ENCODE measurements around the gene CTNNA2.

Gene CTNNA2

DNA sequence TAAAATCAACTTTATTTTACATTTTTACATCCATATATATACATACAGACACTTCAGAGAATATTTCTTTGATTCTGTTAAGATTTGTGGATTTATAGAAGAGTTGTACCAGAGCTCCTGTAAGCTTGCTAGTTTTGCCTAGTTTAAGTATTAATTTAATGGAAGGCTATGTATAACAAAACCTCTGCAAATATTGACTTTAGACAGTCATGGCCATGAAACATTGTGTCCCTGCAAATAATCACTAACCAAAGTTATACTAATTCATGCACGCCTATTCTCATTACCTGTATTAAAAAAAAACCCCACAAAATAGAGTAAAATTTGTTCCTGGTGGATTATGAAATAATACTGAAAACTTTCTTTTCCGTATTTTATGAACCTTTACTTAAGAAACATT lies 379.3 kb downstream of the CTNNA2 start:
- Histone ChIP-seq H3K9ac (ENCODE audit: low read depth, low read length, poor library complexity) (no peak overlapping the region), H2BK5ac (ENCODE audit: low read length) (no peak overlapping the region), H3K4ac (ENCODE audit: low read length) (no peak overlapping the region), H3K27me3 (ENCODE audit: control insufficient read depth in 3 of 3, insufficient read depth in 3 of 3, low read depth in 1 of 3, low read length in 3 of 3) (no peaks in the 10 kb centered on the region), H3K27ac (replicated peaks; ENCODE audit: low read length) (no peak overlapping the region), H4K91ac (ENCODE audit: low read depth, low read length, poor library complexity) (no peak overlapping the region), H3K23ac (ENCODE audit: low read depth, low read length, poor library complexity) (no peak overlapping the region), H2BK120ac (ENCODE audit: low read depth, low read length) (no peak overlapping the region), H3K9me3 (replicated peaks in 1 of 2; ENCODE audit: control insufficient read depth in 2 of 2, insufficient read depth in 1 of 2, low read depth in 1 of 2, low read length in 2 of 2) (no peaks in the 10 kb centered on the region), H2BK12ac (ENCODE audit: low read length) (no peak overlapping the region), H2AK5ac (ENCODE audit: low read depth, low read length) (no peak overlapping the region), H3K18ac (ENCODE audit: low read length) (no peak overlapping the region), H3K4me2 (ENCODE audit: insufficient read depth, low read length, poor library complexity, severe bottlenecking) (no peak overlapping the region), H4K8ac (ENCODE audit: low read depth, low read length) (no peak overlapping the region), H3K4me3 (ENCODE audit: low read length in 2 of 2) (no peak overlapping the region), H3K36me3 (replicated peaks in 1 of 2; ENCODE audit: control insufficient read depth in 2 of 2, insufficient read depth in 2 of 2, low read length in 2 of 2) (no peaks in the 10 kb centered on the region), H3K79me1 (ENCODE audit: low read depth, low read length) (no peaks in the 10 kb centered on the region), H3K14ac (ENCODE audit: low read length) (no peak overlapping the region), H2AFZ (ENCODE audit: low read length) (no peak overlapping the region), H2BK15ac (ENCODE audit: low read length) (no peak overlapping the region), H3K4me1 (ENCODE audit: control insufficient read depth in 2 of 2, insufficient read depth in 1 of 2, low read depth in 1 of 2, low read length in 2 of 2) (peaks cover 0 to 1% of the 10 kb centered on the region in 2 donors)
- WGBS, 2 donors (ENCODE audit: extremely low coverage in 2 of 2, insufficient read length in 2 of 2, insufficient replicate concordance in 1 of 2), result no CpG with 5 or more reads among the region's 2 CpGs
- no peak for DNase-seq (ENCODE audit: low spot score)

GRCh38 chr2:79899196-79899595 lies 386.3 kb downstream of the CTNNA2 start:
- no peak overlapping the region for H2BK12ac ChIP-seq (ENCODE audit: low read length)
- H3K4me2 ChIP-seq (ENCODE audit: insufficient read depth, low read length, poor library complexity, severe bottlenecking), result no peak overlapping the region
- no peaks in the 10 kb centered on the region for H3K4me1 ChIP-seq (ENCODE audit: control insufficient read depth in 2 of 2, insufficient read depth in 1 of 2, low read depth in 1 of 2, low read length in 2 of 2)
- DNase-seq (ENCODE audit: low spot score), result no peak
- no peak overlapping the region for H4K8ac ChIP-seq (ENCODE audit: low read depth, low read length)
- H3K9ac ChIP-seq (ENCODE audit: low read depth, low read length, poor library complexity), result no peak overlapping the region
- H3K4ac ChIP-seq (ENCODE audit: low read length), result no peak overlapping the region
- no peak overlapping the region for H3K18ac ChIP-seq (ENCODE audit: low read length)
- no peak overlapping the region for H2BK120ac ChIP-seq (ENCODE audit: low read depth, low read length)
- no peaks in the 10 kb centered on the region for H3K79me1 ChIP-seq (ENCODE audit: low read depth, low read length)
- no peak overlapping the region for H2AK5ac ChIP-seq (ENCODE audit: low read depth, low read length)
- H3K9me3 ChIP-seq (replicated peaks in 1 of 2; ENCODE audit: control insufficient read depth in 2 of 2, insufficient read depth in 1 of 2, low read depth in 1 of 2, low read length in 2 of 2), result no peaks in the 10 kb centered on the region
- no peaks in the 10 kb centered on the region for H3K36me3 ChIP-seq (replicated peaks in 1 of 2; ENCODE audit: control insufficient read depth in 2 of 2, insufficient read depth in 2 of 2, low read length in 2 of 2)
- H3K4me3 ChIP-seq (ENCODE audit: low read length in 2 of 2), result no peak overlapping the region
- no CpG with 5 or more reads among the region's 4 CpGs for WGBS, 2 donors (ENCODE audit: extremely low coverage in 2 of 2, insufficient read length in 2 of 2, insufficient replicate concordance in 1 of 2)
- no peak overlapping the region for H3K14ac ChIP-seq (ENCODE audit: low read length)
- no peak overlapping the region for H2BK15ac ChIP-seq (ENCODE audit: low read length)
- no peak overlapping the region for H2AFZ ChIP-seq (ENCODE audit: low read length)
- H3K27me3 ChIP-seq (ENCODE audit: control insufficient read depth in 3 of 3, insufficient read depth in 3 of 3, low read depth in 1 of 3, low read length in 3 of 3), result no peaks in the 10 kb centered on the region
- H3K23ac ChIP-seq (ENCODE audit: low read depth, low read length, poor library complexity), result no peak overlapping the region
- no peak overlapping the region for H4K91ac ChIP-seq (ENCODE audit: low read depth, low read length, poor library complexity)
- H3K27ac ChIP-seq (replicated peaks; ENCODE audit: low read length), result no peak overlapping the region
- H2BK5ac ChIP-seq (ENCODE audit: low read length), result no peak overlapping the region

- Histone ChIP-seq H2AFZ (ENCODE audit: low read length) (no peak overlapping the region), H3K9me3 (replicated peaks in 1 of 2; ENCODE audit: control insufficient read depth in 2 of 2, insufficient read depth in 1 of 2, low read depth in 1 of 2, low read length in 2 of 2) (no peaks in the 10 kb centered on the region), H4K8ac (ENCODE audit: low read depth, low read length) (no peak overlapping the region), H3K9ac (ENCODE audit: low read depth, low read length, poor library complexity) (no peak overlapping the region), H2BK120ac (ENCODE audit: low read depth, low read length) (no peak overlapping the region), H2BK5ac (ENCODE audit: low read length) (no peak overlapping the region), H3K4me3 (ENCODE audit: low read length in 2 of 2) (no peak overlapping the region), H2AK5ac (ENCODE audit: low read depth, low read length) (no peak overlapping the region), H2BK12ac (ENCODE audit: low read length) (no peak overlapping the region), H3K27ac (replicated peaks; ENCODE audit: low read length) (no peak overlapping the region), H3K4me1 (ENCODE audit: control insufficient read depth in 2 of 2, insufficient read depth in 1 of 2, low read depth in 1 of 2, low read length in 2 of 2) (no peaks in the 10 kb centered on the region), H3K4ac (ENCODE audit: low read length) (no peak overlapping the region), H3K27me3 (ENCODE audit: control insufficient read depth in 3 of 3, insufficient read depth in 3 of 3, low read depth in 1 of 3, low read length in 3 of 3) (no peaks in the 10 kb centered on the region), H3K14ac (ENCODE audit: low read length) (no peak overlapping the region), H3K79me1 (ENCODE audit: low read depth, low read length) (no peaks in the 10 kb centered on the region), H4K91ac (ENCODE audit: low read depth, low read length, poor library complexity) (no peak overlapping the region), H3K23ac (ENCODE audit: low read depth, low read length, poor library complexity) (no peak overlapping the region), H3K18ac (ENCODE audit: low read length) (no peak overlapping the region), H2BK15ac (ENCODE audit: low read length) (no peak overlapping the region), H3K36me3 (replicated peaks in 1 of 2; ENCODE audit: control insufficient read depth in 2 of 2, insufficient read depth in 2 of 2, low read length in 2 of 2) (no peaks in the 10 kb centered on the region), H3K4me2 (ENCODE audit: insufficient read depth, low read length, poor library complexity, severe bottlenecking) (no peak overlapping the region)
- DNase-seq (ENCODE audit: low spot score), result no peak
Measured at GRCh38 chr2:79901161-79901560, 388.3 kb downstream of the CTNNA2 start.

DNA sequence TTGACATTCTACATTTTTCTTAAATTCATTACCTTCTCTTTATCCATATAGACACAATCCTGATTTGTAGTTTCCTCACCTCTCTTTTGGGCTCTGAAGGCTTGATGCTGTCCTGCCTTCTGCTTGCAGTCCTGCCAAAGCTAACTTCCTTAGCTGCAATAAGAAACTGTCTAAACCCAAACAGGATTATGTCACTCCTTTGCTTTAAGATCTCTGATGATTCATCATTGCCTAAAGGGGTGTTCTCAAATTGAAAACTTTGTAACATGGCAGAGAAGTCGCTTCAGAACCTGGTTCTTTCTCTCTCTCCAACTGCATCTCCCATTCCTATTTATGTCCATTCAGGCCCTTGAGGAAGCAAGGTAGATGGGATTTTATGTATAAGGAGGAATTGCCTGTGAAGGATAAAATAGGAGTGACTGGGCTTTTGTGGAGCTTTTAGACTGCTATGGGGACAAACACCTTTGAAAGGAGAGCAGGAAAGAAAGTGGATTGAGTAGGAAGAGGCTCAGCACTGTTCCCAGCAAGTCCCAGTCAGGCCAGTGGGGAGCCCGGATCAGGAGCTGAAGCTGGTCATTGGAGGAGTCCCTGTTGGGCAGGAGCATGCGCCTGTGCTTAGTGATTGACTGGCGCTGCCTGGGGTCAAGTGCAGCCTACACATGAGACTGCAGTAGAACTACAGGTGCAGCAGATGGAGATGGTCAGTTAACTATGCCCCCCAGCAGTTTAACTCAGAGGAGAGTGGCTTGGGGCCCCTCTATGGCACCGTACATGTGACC lies 390.6 kb downstream of the CTNNA2 start:
- Histone ChIP-seq H2BK12ac (ENCODE audit: low read length) (no peak overlapping the region), H3K9me3 (replicated peaks in 1 of 2; ENCODE audit: control insufficient read depth in 2 of 2, insufficient read depth in 1 of 2, low read depth in 1 of 2, low read length in 2 of 2) (no peaks in the 10 kb centered on the region), H2AFZ (ENCODE audit: low read length) (no peak overlapping the region), H3K9ac (ENCODE audit: low read depth, low read length, poor library complexity) (peak overlapping the region; percentile 25), H3K4me2 (ENCODE audit: insufficient read depth, low read length, poor library complexity, severe bottlenecking) (no peak overlapping the region), H4K8ac (ENCODE audit: low read depth, low read length) (no peak overlapping the region), H2BK120ac (ENCODE audit: low read depth, low read length) (no peak overlapping the region), H2BK15ac (ENCODE audit: low read length) (no peak overlapping the region), H3K79me1 (ENCODE audit: low read depth, low read length) (no peaks in the 10 kb centered on the region), H3K4ac (ENCODE audit: low read length) (no peak overlapping the region), H3K36me3 (replicated peaks in 1 of 2; ENCODE audit: control insufficient read depth in 2 of 2, insufficient read depth in 2 of 2, low read length in 2 of 2) (no peaks in the 10 kb centered on the region), H4K91ac (ENCODE audit: low read depth, low read length, poor library complexity) (no peak overlapping the region), H3K23ac (ENCODE audit: low read depth, low read length, poor library complexity) (no peak overlapping the region), H3K4me3 (ENCODE audit: low read length in 2 of 2) (no peak overlapping the region), H2AK5ac (ENCODE audit: low read depth, low read length) (no peak overlapping the region), H3K14ac (ENCODE audit: low read length) (no peak overlapping the region), H3K4me1 (ENCODE audit: control insufficient read depth in 2 of 2, insufficient read depth in 1 of 2, low read depth in 1 of 2, low read length in 2 of 2) (no peaks in the 10 kb centered on the region), H2BK5ac (ENCODE audit: low read length) (no peak overlapping the region), H3K27me3 (ENCODE audit: control insufficient read depth in 3 of 3, insufficient read depth in 3 of 3, low read depth in 1 of 3, low read length in 3 of 3) (no peaks in the 10 kb centered on the region), H3K27ac (replicated peaks; ENCODE audit: low read length) (no peak overlapping the region), H3K18ac (ENCODE audit: low read length) (no peak overlapping the region)
- no peak for DNase-seq (ENCODE audit: low spot score)
- WGBS, 2 donors (ENCODE audit: extremely low coverage in 2 of 2, insufficient read length in 2 of 2, insufficient replicate concordance in 1 of 2), result no CpG with 5 or more reads among the region's 5 CpGs
